HEK293 (cell line): Measurements from ENCODE around the gene ADGRF1.

Experiments
- HOXA7 ChIP-seq: sonication (generic); formaldehyde crosslinking; IDR thresholded peaks from 2 replicates; pipeline ENCODE4 v1.8.1; 2022; ENCODE audit warnings: missing genetic modification reagents, borderline replicate concordance
- SP2 ChIP-seq: fragments of 450-650 bp; formaldehyde crosslinking; IDR thresholded peaks from 2 replicates; pipeline ENCODE4 v1.5.1; 2016; ENCODE audit warnings: missing biosample characterization, missing genetic modification characterization
- TCF7L2 ChIP-seq: IDR thresholded peaks from 2 replicates; pipeline ENCODE4 v1.6.1; 2011; ENCODE audit warnings: low read depth, mild to moderate bottlenecking, inconsistent platforms, low read length, moderate library complexity, borderline replicate concordance
- YY1 ChIP-seq: fragments of 450-650 bp; formaldehyde crosslinking; IDR thresholded peaks from 2 replicates; pipeline ENCODE4 v1.5.1; 2018; ENCODE audit warnings: missing biosample characterization, missing genetic modification characterization
- ZNF292 ChIP-seq: fragments of 450-650 bp; formaldehyde crosslinking; IDR thresholded peaks from 2 replicates; pipeline ENCODE4 v1.5.1; 2016; ENCODE audit warnings: low read depth, missing biosample characterization, missing genetic modification characterization, borderline replicate concordance
- ZNF311 ChIP-seq: fragments of 450-650 bp; formaldehyde crosslinking; IDR thresholded peaks from 2 replicates; pipeline ENCODE4 v1.5.1; 2017; ENCODE audit warnings: missing biosample characterization, missing genetic modification characterization, borderline replicate concordance
- ZSCAN30 ChIP-seq: fragments of 450-650 bp; IDR thresholded peaks from 2 replicates; pipeline ENCODE4 v1.5.1; 2018; ENCODE audit warnings: missing biosample characterization, mild to moderate bottlenecking, missing genetic modification characterization, moderate library complexity
- TF ChIP-seq, protein P1 (sequence below): fragments of 450-650 bp; formaldehyde crosslinking; IDR thresholded peaks from 2 replicates; pipeline ENCODE4 v1.5.1; 2016; ENCODE audit warnings: missing biosample characterization, missing genetic modification characterization
- TF ChIP-seq, protein P2 (sequence below): fragments of 450-650 bp; formaldehyde crosslinking; IDR thresholded peaks from 2 replicates; pipeline ENCODE4 v1.5.1; 2016; ENCODE audit warnings: missing biosample characterization, missing genetic modification characterization
- TF ChIP-seq, protein P3 (sequence below): fragments of 450-650 bp; formaldehyde crosslinking; IDR thresholded peaks from 2 replicates; pipeline ENCODE4 v1.5.1; 2016; ENCODE audit warnings: missing biosample characterization, missing genetic modification characterization

DNA sequence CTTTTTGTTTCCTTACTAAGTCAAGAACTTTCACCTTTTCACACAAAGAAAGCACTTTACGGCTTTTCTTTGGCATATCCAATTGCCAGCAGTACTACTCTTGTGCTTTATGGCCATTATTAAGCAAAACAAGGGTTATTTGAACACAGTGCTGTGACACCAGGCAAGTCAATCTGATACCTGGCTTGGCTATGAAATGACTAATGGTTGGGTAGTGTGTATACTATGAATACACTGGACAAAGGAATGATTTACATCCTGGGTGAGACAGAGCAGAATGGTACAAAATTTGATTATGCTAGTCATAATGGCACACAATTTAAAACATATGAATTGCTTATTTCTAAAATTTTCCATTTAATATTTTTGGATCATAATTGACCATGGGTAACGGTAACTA lies 22.1 kb upstream of the ADGRF1 start:
- TF ChIP-seq ZNF292 (tag by site-specific recombination), result no peak
- TF ChIP-seq, protein P1, sequence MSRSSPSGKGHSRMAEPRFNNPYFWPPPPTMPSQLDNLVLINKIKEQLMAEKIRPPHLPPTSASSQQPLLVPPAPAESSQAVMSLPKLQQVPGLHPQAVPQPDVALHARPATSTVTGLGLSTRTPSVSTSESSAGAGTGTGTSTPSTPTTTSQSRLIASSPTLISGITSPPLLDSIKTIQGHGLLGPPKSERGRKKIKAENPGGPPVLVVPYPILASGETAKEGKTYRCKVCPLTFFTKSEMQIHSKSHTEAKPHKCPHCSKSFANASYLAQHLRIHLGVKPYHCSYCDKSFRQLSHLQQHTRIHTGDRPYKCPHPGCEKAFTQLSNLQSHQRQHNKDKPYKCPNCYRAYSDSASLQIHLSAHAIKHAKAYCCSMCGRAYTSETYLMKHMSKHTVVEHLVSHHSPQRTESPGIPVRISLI, result no peak
- TF ChIP-seq, protein P2, sequence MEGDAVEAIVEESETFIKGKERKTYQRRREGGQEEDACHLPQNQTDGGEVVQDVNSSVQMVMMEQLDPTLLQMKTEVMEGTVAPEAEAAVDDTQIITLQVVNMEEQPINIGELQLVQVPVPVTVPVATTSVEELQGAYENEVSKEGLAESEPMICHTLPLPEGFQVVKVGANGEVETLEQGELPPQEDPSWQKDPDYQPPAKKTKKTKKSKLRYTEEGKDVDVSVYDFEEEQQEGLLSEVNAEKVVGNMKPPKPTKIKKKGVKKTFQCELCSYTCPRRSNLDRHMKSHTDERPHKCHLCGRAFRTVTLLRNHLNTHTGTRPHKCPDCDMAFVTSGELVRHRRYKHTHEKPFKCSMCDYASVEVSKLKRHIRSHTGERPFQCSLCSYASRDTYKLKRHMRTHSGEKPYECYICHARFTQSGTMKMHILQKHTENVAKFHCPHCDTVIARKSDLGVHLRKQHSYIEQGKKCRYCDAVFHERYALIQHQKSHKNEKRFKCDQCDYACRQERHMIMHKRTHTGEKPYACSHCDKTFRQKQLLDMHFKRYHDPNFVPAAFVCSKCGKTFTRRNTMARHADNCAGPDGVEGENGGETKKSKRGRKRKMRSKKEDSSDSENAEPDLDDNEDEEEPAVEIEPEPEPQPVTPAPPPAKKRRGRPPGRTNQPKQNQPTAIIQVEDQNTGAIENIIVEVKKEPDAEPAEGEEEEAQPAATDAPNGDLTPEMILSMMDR, result no peak
- TF ChIP-seq TCF7L2, result no peak
- no peak for TF ChIP-seq ZSCAN30
- TF ChIP-seq SP2 (tag by site-specific recombination), result no peak
- no peak for TF ChIP-seq HOXA7 (CRISPR knock-in tag)
- TF ChIP-seq, protein P3, sequence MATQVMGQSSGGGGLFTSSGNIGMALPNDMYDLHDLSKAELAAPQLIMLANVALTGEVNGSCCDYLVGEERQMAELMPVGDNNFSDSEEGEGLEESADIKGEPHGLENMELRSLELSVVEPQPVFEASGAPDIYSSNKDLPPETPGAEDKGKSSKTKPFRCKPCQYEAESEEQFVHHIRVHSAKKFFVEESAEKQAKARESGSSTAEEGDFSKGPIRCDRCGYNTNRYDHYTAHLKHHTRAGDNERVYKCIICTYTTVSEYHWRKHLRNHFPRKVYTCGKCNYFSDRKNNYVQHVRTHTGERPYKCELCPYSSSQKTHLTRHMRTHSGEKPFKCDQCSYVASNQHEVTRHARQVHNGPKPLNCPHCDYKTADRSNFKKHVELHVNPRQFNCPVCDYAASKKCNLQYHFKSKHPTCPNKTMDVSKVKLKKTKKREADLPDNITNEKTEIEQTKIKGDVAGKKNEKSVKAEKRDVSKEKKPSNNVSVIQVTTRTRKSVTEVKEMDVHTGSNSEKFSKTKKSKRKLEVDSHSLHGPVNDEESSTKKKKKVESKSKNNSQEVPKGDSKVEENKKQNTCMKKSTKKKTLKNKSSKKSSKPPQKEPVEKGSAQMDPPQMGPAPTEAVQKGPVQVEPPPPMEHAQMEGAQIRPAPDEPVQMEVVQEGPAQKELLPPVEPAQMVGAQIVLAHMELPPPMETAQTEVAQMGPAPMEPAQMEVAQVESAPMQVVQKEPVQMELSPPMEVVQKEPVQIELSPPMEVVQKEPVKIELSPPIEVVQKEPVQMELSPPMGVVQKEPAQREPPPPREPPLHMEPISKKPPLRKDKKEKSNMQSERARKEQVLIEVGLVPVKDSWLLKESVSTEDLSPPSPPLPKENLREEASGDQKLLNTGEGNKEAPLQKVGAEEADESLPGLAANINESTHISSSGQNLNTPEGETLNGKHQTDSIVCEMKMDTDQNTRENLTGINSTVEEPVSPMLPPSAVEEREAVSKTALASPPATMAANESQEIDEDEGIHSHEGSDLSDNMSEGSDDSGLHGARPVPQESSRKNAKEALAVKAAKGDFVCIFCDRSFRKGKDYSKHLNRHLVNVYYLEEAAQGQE (tag by site-specific recombination), result no peak
- no peak for TF ChIP-seq ZNF311
- no peak for TF ChIP-seq YY1
